ENCODE results near the gene ZFPM1. TPM values are rescaled to one million over a fixed set of nuclear protein-coding genes. Genes with fewer than 3 reads are reported as not detected.

The ZFPM1 gene
- total RNA-seq, 2 donors from 2014 or later = 1.7 to 2.4 TPM

DNA sequence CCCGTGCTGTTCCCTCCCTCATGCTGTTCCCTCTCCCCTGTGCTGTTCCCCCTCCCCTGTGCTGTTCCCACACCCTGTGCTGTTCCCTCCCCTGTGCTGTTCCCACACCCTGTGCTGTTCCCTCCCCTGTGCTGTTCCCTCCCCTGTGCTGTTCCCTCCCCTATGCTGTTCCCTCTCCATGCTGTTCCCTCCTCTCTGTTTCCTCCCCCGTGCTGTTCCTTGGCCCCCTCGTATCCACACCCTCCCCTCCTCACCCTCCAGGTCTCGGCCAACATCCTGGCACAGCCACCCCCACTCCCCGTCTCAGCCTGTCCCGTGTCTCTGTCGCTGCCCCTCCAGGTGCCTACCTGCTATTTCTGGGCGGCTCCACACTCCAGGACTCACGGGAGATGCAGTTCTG is 68.6 kb downstream of the ZFPM1 start:
- TF ChIP-seq, protein P1, sequence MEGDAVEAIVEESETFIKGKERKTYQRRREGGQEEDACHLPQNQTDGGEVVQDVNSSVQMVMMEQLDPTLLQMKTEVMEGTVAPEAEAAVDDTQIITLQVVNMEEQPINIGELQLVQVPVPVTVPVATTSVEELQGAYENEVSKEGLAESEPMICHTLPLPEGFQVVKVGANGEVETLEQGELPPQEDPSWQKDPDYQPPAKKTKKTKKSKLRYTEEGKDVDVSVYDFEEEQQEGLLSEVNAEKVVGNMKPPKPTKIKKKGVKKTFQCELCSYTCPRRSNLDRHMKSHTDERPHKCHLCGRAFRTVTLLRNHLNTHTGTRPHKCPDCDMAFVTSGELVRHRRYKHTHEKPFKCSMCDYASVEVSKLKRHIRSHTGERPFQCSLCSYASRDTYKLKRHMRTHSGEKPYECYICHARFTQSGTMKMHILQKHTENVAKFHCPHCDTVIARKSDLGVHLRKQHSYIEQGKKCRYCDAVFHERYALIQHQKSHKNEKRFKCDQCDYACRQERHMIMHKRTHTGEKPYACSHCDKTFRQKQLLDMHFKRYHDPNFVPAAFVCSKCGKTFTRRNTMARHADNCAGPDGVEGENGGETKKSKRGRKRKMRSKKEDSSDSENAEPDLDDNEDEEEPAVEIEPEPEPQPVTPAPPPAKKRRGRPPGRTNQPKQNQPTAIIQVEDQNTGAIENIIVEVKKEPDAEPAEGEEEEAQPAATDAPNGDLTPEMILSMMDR (IDR thresholded peaks at IDR 0.05) = no peak
- no peak for DNase-seq (ENCODE audit: low spot score)
- Histone ChIP-seq H3K4me1 (peaks cover 0 to 29% of the 10 kb centered on the region in 2 donors), H3K9me3 (no peaks in the 10 kb centered on the region), H3K36me3 (no peaks in the 10 kb centered on the region), H3K27ac (no peak overlapping the region), H3K27me3 (no peaks in the 10 kb centered on the region), H3K4me3 (no peak overlapping the region)

DNA sequence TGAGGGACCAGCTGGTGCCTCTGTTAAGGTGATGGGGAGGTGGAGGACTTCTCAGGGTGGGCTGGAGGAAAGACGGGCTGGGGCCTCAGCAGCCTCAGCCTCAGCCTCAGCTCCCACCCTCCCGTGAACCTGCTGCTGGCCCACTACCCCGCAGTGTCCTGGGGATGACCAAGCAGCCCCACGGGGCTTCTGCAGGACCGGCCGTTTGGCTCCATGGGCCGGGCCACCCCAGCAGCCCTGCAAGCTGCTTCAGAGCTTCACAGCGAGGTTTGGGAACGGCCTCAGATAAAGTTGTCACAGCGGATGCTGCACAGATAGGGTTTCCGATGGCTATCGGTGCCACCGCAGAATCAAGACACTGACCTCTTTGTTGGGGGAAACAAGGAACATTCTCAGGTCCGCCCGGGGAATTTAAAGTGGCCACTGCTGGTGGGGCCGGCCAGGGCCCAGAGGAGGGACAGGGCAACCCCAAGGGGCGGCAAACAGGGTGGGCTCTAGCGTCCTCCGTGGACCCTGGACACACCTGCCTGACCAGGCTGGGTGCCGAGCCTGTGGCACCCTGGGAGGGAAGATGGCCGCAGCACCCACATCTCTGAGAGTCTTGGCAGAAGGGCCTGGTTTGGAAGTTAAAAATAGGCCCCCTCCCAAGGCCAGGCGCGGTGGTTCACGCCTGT is 69.3 kb downstream of the ZFPM1 start:
- DNase-seq (ENCODE audit: low spot score) = no peak
- H3K4me1 ChIP-seq = peaks cover 0 to 37% of the 10 kb centered on the region in 2 donors
- H3K27me3 ChIP-seq = no peaks in the 10 kb centered on the region
- H3K9me3 ChIP-seq = no peaks in the 10 kb centered on the region
- H3K27ac ChIP-seq = no peak overlapping the region
- no peak overlapping the region for H3K4me3 ChIP-seq
- TF ChIP-seq, protein P1 (IDR thresholded peaks at IDR 0.05) = no peak
- no peaks in the 10 kb centered on the region for H3K36me3 ChIP-seq

DNA sequence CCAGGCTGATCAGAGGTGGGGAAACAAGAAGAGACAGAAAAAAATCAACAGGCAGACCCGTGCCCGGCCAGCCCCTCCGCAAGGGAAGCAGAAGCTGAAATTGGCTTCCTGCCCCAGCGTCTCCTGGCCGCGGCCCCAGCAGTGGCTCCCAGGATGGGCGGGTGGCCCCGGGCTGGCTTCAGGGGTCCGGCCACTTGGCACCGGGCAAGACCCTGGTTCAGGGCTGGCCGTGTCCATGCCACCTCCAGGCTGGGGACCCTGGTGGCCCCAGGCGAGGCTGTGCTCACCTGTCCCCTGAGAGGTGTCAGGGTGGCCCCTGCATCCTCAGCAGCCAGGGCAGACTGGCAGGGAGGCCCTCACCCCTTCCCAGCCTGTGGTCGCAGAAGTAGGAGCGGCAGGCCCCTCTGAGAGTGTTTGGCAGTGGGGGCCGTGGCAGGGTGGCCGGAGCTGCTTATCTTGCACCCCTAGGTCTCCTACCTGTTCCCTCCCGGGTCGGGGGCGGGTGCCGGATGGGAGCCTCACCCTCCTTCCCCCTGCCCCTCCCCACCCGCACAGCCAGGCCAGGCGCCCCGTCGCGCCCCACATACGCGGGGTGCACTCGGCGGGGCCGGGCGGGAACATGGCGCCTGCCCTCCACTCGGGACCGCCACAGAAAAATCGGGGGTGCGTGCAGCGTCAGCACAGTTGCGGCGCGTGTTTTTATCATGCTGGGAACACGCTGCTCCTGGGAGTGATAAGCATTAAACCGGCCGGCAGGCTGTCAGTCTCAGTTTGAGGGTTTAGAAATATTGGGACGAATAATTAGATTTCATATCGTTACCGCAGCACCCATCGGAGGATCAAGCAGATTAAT is 70.5 kb downstream of the ZFPM1 start:
- TF ChIP-seq, protein P1 (IDR thresholded peaks at IDR 0.05) = no peak
- no peak overlapping the region for H3K27ac ChIP-seq
- peaks cover 0 to 43% of the 10 kb centered on the region in 2 donors for H3K4me1 ChIP-seq
- H3K36me3 ChIP-seq = no peaks in the 10 kb centered on the region
- no peak for DNase-seq (ENCODE audit: low spot score)
- H3K4me3 ChIP-seq = no peak overlapping the region
- no peaks in the 10 kb centered on the region for H3K27me3 ChIP-seq
- no peaks in the 10 kb centered on the region for H3K9me3 ChIP-seq

DNA sequence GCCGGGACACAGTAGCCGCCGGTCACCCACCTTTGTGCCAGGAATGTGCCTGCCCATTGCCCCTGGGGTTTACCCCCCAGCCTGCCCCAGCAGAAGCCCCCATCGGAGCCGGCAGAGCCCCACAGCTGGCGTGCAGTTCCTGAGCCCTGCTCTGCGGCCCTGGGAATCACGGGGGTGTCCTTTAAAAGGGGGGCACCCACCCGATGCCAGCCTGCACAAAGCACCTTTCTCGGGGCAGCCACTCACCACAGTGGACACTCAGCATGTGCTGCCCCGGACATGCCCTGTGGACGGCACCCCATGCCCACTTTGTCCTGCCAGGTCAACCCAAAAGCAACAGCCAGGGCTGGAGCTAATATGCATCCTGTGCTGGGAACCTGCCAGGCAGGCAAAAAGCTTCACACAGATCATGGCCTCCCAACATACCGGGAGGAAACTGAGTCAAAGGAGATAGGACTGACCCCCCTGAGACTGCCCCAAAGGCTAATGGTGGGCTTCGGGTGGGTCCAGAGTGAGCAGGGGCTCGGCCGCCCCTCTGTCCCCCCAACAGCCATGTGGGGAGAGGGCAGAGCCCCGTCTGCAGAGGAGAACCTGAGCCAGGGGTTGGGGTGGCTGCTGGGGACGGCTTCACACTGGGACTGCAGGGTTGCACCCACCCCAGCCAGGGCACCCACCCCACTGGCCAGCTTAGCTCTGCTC is 71.3 kb downstream of the ZFPM1 start:
- Histone ChIP-seq H3K4me3 (no peak overlapping the region), H3K27ac (no peak overlapping the region), H3K36me3 (no peaks in the 10 kb centered on the region), H3K4me1 (peaks cover 0 to 43% of the 10 kb centered on the region in 2 donors), H3K9me3 (no peaks in the 10 kb centered on the region), H3K27me3 (no peaks in the 10 kb centered on the region)
- no peak for DNase-seq (ENCODE audit: low spot score)
- TF ChIP-seq, protein P1 (IDR thresholded peaks at IDR 0.05) = no peak

DNA sequence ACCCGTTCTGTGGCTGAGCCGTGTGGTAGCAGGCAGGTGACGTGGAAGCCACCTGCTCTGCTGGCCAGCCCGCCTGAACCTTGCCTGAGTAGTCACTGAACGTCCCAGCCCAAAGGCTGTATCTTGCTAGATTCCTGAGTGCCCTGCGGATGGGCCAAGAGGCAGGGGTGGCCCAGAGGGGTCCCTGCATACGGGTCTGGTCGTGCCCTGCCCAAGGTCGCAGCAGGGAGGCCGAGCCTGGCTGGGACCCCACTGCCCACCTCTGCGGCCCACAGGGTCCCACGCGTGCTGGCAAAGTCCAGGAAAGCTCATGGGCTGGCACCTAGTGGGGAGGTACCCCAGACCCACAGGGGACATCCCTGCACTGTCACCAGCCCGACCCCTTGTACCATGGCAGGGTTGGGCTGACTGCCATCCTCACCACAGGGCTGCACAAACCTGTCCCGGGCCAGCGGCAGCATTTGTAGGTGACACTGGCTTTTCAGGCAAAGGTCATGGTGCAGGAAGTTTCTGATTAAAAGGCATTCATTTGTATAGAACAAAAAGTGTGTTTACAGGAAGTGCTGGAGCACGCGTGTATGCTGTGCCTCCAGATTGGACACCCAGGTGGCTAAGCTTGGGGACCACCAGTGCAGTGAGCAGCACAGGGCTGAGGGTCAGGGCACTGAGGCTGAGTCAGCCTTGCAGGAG is 72.0 kb downstream of the ZFPM1 start:
- Histone ChIP-seq H3K27ac (no peak overlapping the region), H3K4me3 (no peak overlapping the region), H3K9me3 (no peaks in the 10 kb centered on the region), H3K27me3 (no peaks in the 10 kb centered on the region), H3K36me3 (no peaks in the 10 kb centered on the region), H3K4me1 (peaks cover 0 to 43% of the 10 kb centered on the region in 2 donors)
- TF ChIP-seq, protein P1 (IDR thresholded peaks at IDR 0.05) = no peak
- DNase-seq (ENCODE audit: low spot score) = no peak
